Endothelial cell of umbilical vein (primary cell): Measurements from ENCODE around the gene CEBPG.

Experiments
- CTCF ChIP-seq, 2 donors: IDR thresholded peaks; 1 replicate in 1 of 2; 2 replicates in 1 of 2; pipeline ENCODE4 v1.5.1; 2011; ENCODE audit warnings: low read length in 2 of 2, mild to moderate bottlenecking in 2 of 2, moderate library complexity in 2 of 2, control low read depth in 1 of 2, inconsistent platforms in 1 of 2, low read depth in 1 of 2; ENCODE audit not compliant: insufficient read depth in 1 of 2; ENCODE audit errors: extremely low read depth in 1 of 2
- EZH2 ChIP-seq: IDR thresholded peaks from 2 replicates; pipeline ENCODE4 v1.6.1; 2012; ENCODE audit warnings: borderline replicate concordance, low read depth, mild to moderate bottlenecking, moderate library complexity, low read length, inconsistent platforms; ENCODE audit not compliant: severe bottlenecking
- FOS ChIP-seq: IDR thresholded peaks from 2 replicates; pipeline ENCODE4 v1.6.1; 2011; ENCODE audit warnings: mild to moderate bottlenecking, low read length, moderate library complexity, borderline replicate concordance; ENCODE audit not compliant: insufficient read depth
- GATA2 ChIP-seq: IDR thresholded peaks from 2 replicates; pipeline ENCODE4 v1.7.0; 2011; ENCODE audit warnings: low read depth, mild to moderate bottlenecking, moderate library complexity, mixed read lengths, low read length; ENCODE audit not compliant: insufficient read length, insufficient read depth
- JUN ChIP-seq: IDR thresholded peaks from 2 replicates; pipeline ENCODE4 v1.6.1; 2011; ENCODE audit warnings: borderline replicate concordance, low read depth; ENCODE audit not compliant: insufficient read length, insufficient read depth
- MAX ChIP-seq: IDR thresholded peaks from 2 replicates; pipeline ENCODE4 v1.6.1; 2011; ENCODE audit not compliant: insufficient read depth, insufficient read length
- MYC ChIP-seq: IDR thresholded peaks from one replicate; pipeline ENCODE4 v1.6.1; 2011; ENCODE audit warnings: mild to moderate bottlenecking, low read depth, low read length
- POLR2A ChIP-seq: IDR thresholded peaks from 2 replicates; pipeline ENCODE4 v1.6.1; 2012; ENCODE audit warnings: low read depth, mild to moderate bottlenecking, control low read depth, low read length
- POLR2AphosphoS5 ChIP-seq: IDR thresholded peaks from 2 replicates; pipeline ENCODE4 v1.6.1; 2012; ENCODE audit warnings: low read depth, mild to moderate bottlenecking, control low read depth, low read length, moderate library complexity; ENCODE audit not compliant: insufficient read depth

- TF ChIP-seq CTCF (IDR thresholded peaks at IDR 0.05; ENCODE audit: extremely low read depth in 1 of 2, insufficient read depth in 1 of 2, low read depth in 1 of 2, low read length in 2 of 2) (peak in 1 of 2 donors; percentile 53), EZH2 (no peak), MAX (no peak), POLR2A (no peak), GATA2 (no peak), MYC (no peak), POLR2AphosphoS5 (no peak), JUN (no peak), FOS (no peak)
Observed at GRCh38 chr19:33397536-33398360, 24.2 kb downstream of the CEBPG start.
